HFFc6 (cell line): ENCODE measurements around the gene ZNF17. TPM values are rescaled to one million over a fixed set of nuclear protein-coding genes. Genes with fewer than 3 reads are reported as not detected.
A peak's percentile ranks its signal among the peaks of the same experiment; 100 is the strongest.

Experiments
- DNase-seq: peaks from one replicate; pipeline ENCODE4 v3.0.0-alpha.2; 2018
- H3K27ac Mint-ChIP-seq: 2 replicates; pipeline ENCODE4 v1.8.0; 2020; ENCODE audit warnings: mild to moderate bottlenecking, mixed read lengths
- H3K27me3 Mint-ChIP-seq: 2 replicates; pipeline ENCODE4 v1.8.0; 2021; ENCODE audit warnings: mild to moderate bottlenecking, moderate library complexity, mixed read lengths; ENCODE audit not compliant: insufficient read depth
- H3K36me3 Mint-ChIP-seq: 2 replicates; pipeline ENCODE4 v1.8.0; 2021; ENCODE audit warnings: low read depth, mixed read lengths
- H3K4me1 Mint-ChIP-seq: 2 replicates; pipeline ENCODE4 v1.8.0; 2020; ENCODE audit warnings: low read depth, mixed read lengths
- H3K4me3 Mint-ChIP-seq: 2 replicates; pipeline ENCODE4 v1.8.0; 2020; ENCODE audit warnings: mild to moderate bottlenecking, moderate library complexity, mixed read lengths
- H3K9me3 Mint-ChIP-seq: 2 replicates; pipeline ENCODE4 v1.8.0; 2020; ENCODE audit warnings: mild to moderate bottlenecking, mixed read lengths
- CTCF ChIP-seq: fragments of 200-600 bp; sonication (generic); IDR thresholded peaks from 2 replicates; pipeline ENCODE4 v1.5.0; 2021; ENCODE audit warnings: antibody characterized with exemption, mild to moderate bottlenecking
- total RNA-seq, 6 experiments: library from RNA; stranded (reverse); fragmentation: NEBNext Ultra II Directional; extraction: Animal tissue kit (Norgen Biotek cat#: 25700); gene quantifications; 2 replicates in 1 of 6; 3 replicates in 5 of 6; pipeline ENCODE4 v1.2.3, GENCODE V29; 2021

ZNF17 gene
- total RNA-seq, 6 experiments from 2014 or later: 6.4 to 8.1 (median 7.0) TPM

DNA sequence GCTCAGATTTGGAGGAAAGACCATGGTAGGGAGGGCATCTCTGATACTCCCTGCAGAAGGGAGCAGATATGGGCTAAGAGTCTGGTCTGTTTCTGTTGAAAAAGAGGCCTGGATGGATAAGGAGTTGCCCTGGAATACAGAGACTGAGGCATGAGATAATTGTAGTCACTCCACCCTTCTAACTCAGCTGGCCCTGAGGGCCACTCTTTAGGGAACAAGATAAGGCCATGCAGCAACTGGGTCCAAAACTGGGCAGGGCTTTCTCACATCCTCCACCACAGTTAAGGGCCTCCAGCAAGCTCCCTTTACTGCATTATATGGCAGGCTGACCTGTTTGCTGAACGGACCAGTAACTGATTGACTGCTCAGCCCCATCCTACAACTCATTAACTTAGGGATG, 25.5 kb downstream of the ZNF17 start:
- DNase-seq: no peak
- TF ChIP-seq CTCF: no peak
- Mint-ChIP-seq H3K4me1 (peaks cover 24% of the 10 kb centered on the region), H3K9me3 (peaks cover 36% of the 10 kb centered on the region), H3K4me3 (peak overlapping the region; percentile 94), H3K36me3 (peaks cover 66% of the 10 kb centered on the region), H3K27ac (peak overlapping the region; percentile 95), H3K27me3 (no peaks in the 10 kb centered on the region; the same call in 1 of the 2 replicates)

GRCh38 chr19:57437931-57438330, 27.0 kb downstream of the ZNF17 start:
- Mint-ChIP-seq H3K4me3 (no peak overlapping the region), H3K27ac (no peak overlapping the region), H3K36me3 (peaks cover 77% of the 10 kb centered on the region), H3K27me3 (no peaks in the 10 kb centered on the region; the same call in 1 of the 2 replicates), H3K4me1 (peaks cover 24% of the 10 kb centered on the region), H3K9me3 (peaks cover 51% of the 10 kb centered on the region)
- DNase-seq: peak; percentile 4
- TF ChIP-seq CTCF: no peak

DNA sequence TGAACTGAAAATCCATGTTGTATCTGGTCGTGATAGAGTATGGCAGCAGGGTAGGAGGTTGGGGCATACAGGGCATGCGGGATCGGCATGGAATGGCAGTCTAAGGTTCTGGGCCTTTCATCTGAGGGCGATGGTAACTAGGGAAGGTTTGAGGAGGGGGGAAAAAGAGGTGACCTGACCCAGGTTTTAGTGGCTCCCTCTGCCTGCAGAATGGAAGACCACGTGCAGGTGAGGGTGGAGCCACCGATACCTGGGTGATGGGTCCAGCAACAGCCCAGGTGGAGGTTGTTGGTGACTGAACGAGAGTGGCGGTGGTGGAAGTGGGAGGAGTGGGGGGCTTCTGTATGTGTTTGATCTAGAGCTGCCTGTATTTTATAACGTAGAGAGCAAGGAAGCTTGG, 28.0 kb downstream of the ZNF17 start:
- no peak for TF ChIP-seq CTCF
- Mint-ChIP-seq H3K4me1 (peaks cover 24% of the 10 kb centered on the region), H3K4me3 (no peak overlapping the region), H3K27me3 (no peaks in the 10 kb centered on the region; the same call in 1 of the 2 replicates), H3K27ac (no peak overlapping the region), H3K9me3 (peaks cover 61% of the 10 kb centered on the region), H3K36me3 (peaks cover 79% of the 10 kb centered on the region)
- no peak for DNase-seq

DNA sequence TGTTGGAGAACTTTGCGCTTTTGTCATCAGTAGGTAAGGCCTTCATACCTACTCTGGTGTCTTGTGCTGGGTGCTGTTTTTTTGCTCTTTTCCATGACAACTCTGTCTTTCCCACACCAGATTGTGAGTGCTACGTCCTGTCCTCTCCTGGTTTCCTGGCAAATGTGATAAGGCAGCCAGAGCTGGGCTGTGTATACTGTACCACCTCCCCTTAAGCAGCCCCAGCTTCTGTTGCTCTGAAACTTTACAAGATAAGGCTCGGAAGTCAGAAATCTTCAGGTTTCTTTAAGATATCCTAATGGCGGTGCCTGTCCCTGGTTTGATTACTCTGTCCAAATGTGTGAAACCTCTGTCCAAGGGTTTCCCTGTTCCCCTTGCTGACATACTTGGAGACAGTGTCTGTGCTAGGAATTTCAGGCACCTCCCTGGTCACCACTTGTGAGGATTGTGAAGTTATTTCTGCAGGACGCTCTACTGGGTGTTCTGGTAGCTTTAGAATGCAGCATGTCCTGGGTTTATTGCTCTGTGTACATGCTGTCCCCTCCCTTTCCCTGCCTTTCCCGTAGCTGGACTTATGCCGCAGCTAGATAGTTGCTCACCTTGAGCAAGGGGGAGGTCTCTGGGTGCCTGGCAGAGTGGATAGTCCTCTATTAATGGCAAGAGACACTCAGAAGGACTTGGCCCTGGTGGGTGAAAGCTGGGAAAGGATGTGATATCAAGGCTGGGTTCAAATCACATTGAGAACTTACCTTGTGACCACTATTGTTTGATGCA, 31.2 kb downstream of the ZNF17 start:
- Mint-ChIP-seq H3K4me1 (no peaks in the 10 kb centered on the region), H3K27me3 (no peaks in the 10 kb centered on the region; the same call in 1 of the 2 replicates), H3K9me3 (peaks cover 74% of the 10 kb centered on the region), H3K36me3 (peaks cover 87% of the 10 kb centered on the region), H3K27ac (no peak overlapping the region), H3K4me3 (no peak overlapping the region)
- DNase-seq: no peak
- no peak for TF ChIP-seq CTCF

- Mint-ChIP-seq H3K9me3 (peaks cover 74% of the 10 kb centered on the region), H3K27me3 (no peaks in the 10 kb centered on the region; the same call in 1 of the 2 replicates), H3K4me1 (no peaks in the 10 kb centered on the region), H3K4me3 (no peak overlapping the region), H3K27ac (no peak overlapping the region), H3K36me3 (peaks cover 80% of the 10 kb centered on the region)
- TF ChIP-seq CTCF: no peak
- DNase-seq: no peak
These were observed 32.2 kb downstream of the ZNF17 start for GRCh38 chr19:57443121-57443696.
